GM10266 (cell line): ENCODE measurements around the gene HLA-DMB.

Experiments
- DNase-seq: peaks from one replicate; pipeline ENCODE4 v3.0.0; 2012; ENCODE audit errors: extremely low spot score
- CTCF ChIP-seq: IDR thresholded peaks from 2 replicates; pipeline ENCODE4 v1.5.1; 2012; ENCODE audit warnings: mild to moderate bottlenecking, low read depth; ENCODE audit not compliant: control insufficient read depth, insufficient read depth; ENCODE audit errors: missing control alignments

HLA-DMB gene

GRCh38 chr6:32895006-32895345, 45.9 kb downstream of the HLA-DMB start:
- DNase-seq, result no peak
- TF ChIP-seq CTCF, result no peak

- DNase-seq, result peak; percentile 97
- TF ChIP-seq CTCF, result no peak
These were observed 46.5 kb downstream of the HLA-DMB start for GRCh38 chr6:32894085-32895005.

- no peak for TF ChIP-seq CTCF
- no peak for DNase-seq
These were observed 50.0 kb downstream of the HLA-DMB start for GRCh38 chr6:32890831-32891230.

GRCh38 chr6:32889533-32889932, 51.3 kb downstream of the HLA-DMB start:
- DNase-seq, result no peak
- TF ChIP-seq CTCF, result no peak

- no peak for TF ChIP-seq CTCF
- DNase-seq, result no peak
These were observed 52.3 kb downstream of the HLA-DMB start for GRCh38 chr6:32888576-32888975.

GRCh38 chr6:32887616-32888015, 53.2 kb downstream of the HLA-DMB start:
- no peak for DNase-seq
- TF ChIP-seq CTCF, result no peak

- DNase-seq, result no peak
- TF ChIP-seq CTCF, result no peak
These were observed 54.0 kb downstream of the HLA-DMB start for GRCh38 chr6:32886681-32887383.
